K562 (cell line): ENCODE results near the gene KLRB1.

Experiments used
- TAF1 ChIP-seq: IDR thresholded peaks from 2 replicates; pipeline ENCODE4 v1.6.1; 2011; ENCODE audit warnings: mild to moderate bottlenecking, low read length, moderate library complexity; ENCODE audit not compliant: insufficient read depth, control insufficient read depth, severe bottlenecking; ENCODE audit errors: extremely low read depth
- ZNF398 ChIP-seq: fragments of 250-450 bp; sonication (Bioruptor Pico); IDR thresholded peaks from 2 replicates; pipeline ENCODE4 v1.8.0; 2021; ENCODE audit warnings: moderate library complexity, mild to moderate bottlenecking, inconsistent platforms

- TF ChIP-seq TAF1, result no peak
- no peak for TF ChIP-seq ZNF398 (CRISPR knock-in tag)
Measured at GRCh38 chr12:9605483-9605882, 2.2 kb downstream of the KLRB1 start.
